SK-N-DZ (cell line): Measurements from ENCODE around the gene CLSTN2.

Experiments used
- DNase-seq: peaks from one replicate; pipeline ENCODE4 v3.0.0-alpha.2; 2015; ENCODE audit warnings: low spot score

The CLSTN2 gene

GRCh38 chr3:140187028-140187427 is 252.0 kb downstream of the CLSTN2 start:
- no peak for DNase-seq

GRCh38 chr3:140187656-140188221 is 252.8 kb downstream of the CLSTN2 start:
- DNase-seq, result no peak

GRCh38 chr3:140188285-140188684 is 253.3 kb downstream of the CLSTN2 start:
- no peak for DNase-seq

- no peak for DNase-seq
These were observed 254.3 kb downstream of the CLSTN2 start for GRCh38 chr3:140189267-140189666.

GRCh38 chr3:140189976-140190375 is 255.0 kb downstream of the CLSTN2 start:
- no peak for DNase-seq

- no peak for DNase-seq
These were observed 262.0 kb downstream of the CLSTN2 start for GRCh38 chr3:140196970-140197369.

GRCh38 chr3:140198242-140198641 is 263.3 kb downstream of the CLSTN2 start:
- no peak for DNase-seq

GRCh38 chr3:140199008-140199407 is 264.0 kb downstream of the CLSTN2 start:
- DNase-seq, result no peak

- DNase-seq, result no peak
These were observed 264.8 kb downstream of the CLSTN2 start for GRCh38 chr3:140199743-140200142.

GRCh38 chr3:140203510-140203909 is 268.5 kb downstream of the CLSTN2 start:
- no peak for DNase-seq

- no peak for DNase-seq
These were observed 269.4 kb downstream of the CLSTN2 start for GRCh38 chr3:140204271-140204984.

- DNase-seq, result no peak
These were observed 270.6 kb downstream of the CLSTN2 start for GRCh38 chr3:140205598-140205997.

GRCh38 chr3:140206196-140207040 is 271.4 kb downstream of the CLSTN2 start:
- DNase-seq, result no peak

GRCh38 chr3:140207541-140207940 is 272.6 kb downstream of the CLSTN2 start:
- no peak for DNase-seq

- DNase-seq, result peak; percentile 5
These were observed 281.3 kb downstream of the CLSTN2 start for GRCh38 chr3:140216249-140216648.

- DNase-seq, result no peak
These were observed 284.3 kb downstream of the CLSTN2 start for GRCh38 chr3:140219291-140219690.

- no peak for DNase-seq
These were observed 285.0 kb downstream of the CLSTN2 start for GRCh38 chr3:140219923-140220452.

- no peak for DNase-seq
These were observed 288.2 kb downstream of the CLSTN2 start for GRCh38 chr3:140223197-140223596.

- no peak for DNase-seq
These were observed 288.6 kb downstream of the CLSTN2 start for GRCh38 chr3:140223631-140224030.

- DNase-seq, result no peak
These were observed 289.3 kb downstream of the CLSTN2 start for GRCh38 chr3:140224307-140224706.

GRCh38 chr3:140225996-140226395 is 291.0 kb downstream of the CLSTN2 start:
- DNase-seq, result no peak

- no peak for DNase-seq
These were observed 298.7 kb downstream of the CLSTN2 start for GRCh38 chr3:140233702-140234101.
